Superior temporal gyrus (tissue), 1 donor: ENCODE results near the gene SPP2.

Experiments
- DNase-seq: peaks from one replicate; pipeline ENCODE4 v3.0.0-alpha.2; 2016; ENCODE audit errors: extremely low spot score

SPP2 gene

DNA sequence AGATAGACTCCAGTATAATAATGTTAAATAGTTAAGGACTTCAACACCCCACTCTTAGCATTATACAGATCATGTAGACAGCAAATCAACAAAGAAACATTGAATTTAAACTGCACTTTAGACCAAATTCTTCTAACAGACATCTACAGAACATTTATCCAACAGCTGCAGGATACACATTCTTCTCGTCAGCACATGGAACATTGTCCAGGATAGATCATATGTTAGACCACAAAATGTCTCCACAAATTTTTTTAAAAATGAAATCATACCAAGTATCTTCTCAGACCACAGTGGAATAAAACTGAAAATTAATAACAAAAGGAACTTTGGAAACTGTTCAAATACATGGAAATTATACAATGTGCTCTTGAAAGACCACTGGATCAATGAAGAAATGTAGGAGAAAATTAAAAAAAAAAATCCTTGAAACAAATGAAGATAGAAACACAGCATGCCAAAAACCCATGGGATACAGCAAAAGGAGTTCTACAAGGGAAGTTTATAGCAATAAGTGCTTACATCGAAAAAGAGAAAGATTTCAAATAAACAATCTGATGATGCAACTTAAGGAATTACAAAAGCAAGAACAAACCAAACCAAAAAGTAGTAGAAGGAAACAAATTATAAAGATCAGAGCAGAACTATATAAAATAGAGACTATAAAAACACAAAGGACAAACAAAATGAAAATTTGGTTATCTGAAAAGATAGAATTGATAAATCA lies 12.3 kb upstream of the SPP2 start:
- no peak for DNase-seq

DNA sequence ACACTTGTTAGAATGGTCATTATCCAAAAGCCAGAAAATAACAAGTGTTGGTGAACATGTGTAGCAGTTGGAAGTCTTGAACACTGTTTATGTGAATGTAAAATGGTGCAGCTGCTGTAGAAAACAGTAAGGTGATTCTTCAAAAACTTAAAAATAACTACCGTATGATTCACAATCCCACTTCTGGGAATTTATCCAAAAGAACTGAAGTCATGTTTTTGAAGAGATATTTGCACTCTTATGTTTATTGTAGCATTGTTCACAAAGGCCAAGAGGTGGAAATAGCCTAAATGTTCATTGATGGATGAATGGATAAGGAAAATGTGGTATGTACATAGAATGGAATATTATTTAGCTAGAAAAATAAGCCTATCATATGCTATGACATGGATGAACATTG lies 6.3 kb upstream of the SPP2 start:
- DNase-seq, result no peak

DNA sequence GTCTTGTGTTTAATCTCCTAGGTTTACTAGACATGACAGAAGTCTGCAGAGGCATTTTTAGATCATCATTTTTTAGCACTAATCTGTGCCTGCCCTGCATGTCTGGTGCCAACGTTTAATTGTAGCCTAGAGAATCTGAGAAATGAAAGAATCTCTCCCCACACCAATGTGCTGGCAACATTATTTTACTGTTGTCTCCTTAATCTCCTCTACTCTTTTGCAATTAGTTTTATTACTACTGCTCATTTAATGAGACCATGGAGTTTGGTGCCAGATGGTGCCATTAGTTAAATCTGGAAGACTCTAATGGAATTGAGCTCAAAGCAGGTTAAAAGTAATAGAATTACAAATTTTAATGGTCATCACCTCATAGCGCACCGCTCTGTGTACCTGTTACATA lies 4.0 kb upstream of the SPP2 start:
- DNase-seq, result no peak

DNA sequence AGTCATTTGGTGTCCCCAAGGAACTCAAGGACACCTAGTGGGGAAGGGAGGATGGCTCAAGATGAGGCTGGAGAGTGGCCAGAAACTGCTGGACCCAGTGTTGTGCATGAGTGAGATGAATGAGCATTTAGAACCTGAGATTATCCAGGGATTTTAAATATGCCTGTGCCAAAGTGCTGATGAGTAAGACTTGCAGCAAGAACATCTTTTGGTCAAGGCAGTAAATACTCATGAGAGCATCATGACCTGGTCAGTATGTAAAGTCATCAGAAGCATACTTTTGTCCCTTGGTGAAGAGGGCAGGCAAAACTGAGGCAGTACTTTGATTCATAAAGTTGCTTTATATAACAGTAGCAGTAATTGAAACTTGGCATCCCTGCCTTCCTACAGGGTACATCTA lies 3.1 kb upstream of the SPP2 start:
- no peak for DNase-seq

DNA sequence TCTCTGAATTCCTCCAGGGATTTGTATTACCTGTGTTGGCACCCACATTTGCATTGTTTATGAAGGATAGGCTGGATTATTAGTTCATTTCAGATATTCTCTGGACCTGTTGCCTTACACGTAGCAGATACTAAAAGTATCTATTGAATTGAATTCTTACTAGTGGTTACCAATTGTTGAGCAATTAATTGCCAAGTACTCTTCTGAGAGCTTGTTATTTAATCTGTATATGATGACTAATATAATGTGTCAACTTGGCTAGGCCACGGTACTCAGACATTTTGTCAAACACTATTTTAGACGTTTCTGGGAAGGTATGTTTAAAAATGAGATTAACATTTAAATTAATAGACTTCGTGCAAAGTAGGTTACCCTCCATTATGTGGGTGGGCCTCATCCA lies 2.5 kb upstream of the SPP2 start:
- DNase-seq, result no peak

DNA sequence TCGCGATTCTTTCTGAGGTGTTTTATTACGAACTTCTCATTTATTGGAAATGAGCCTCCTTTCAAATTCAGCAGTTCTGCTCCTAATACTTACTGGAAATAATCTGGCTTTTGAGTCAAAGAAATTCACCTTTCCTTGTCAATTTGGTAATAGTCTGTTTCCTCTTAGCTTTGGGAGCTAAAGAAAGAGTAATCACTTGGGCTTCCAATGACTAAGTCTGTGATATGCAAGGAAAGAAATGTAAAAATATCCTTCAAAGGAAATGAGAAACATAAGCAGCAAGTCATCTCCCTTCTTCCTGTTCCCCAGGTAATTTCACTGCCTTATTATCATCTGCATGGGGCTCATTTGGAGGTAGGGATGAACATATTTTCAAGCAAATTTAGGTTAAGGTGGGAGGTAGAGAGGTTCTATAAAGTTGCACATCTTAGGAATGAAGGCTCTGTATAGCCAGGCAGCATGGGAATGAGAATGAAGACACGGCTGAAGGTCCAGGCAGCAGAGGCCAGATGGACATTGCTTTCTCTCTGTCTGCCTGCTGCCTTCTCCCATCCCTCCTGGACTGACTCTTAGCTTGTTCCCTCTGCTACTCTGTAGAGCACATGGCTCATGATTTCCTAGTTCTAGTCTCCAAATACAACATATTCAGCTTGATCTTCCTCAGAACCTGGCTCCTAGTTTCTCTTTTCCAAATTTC lies 1.0 kb downstream of the SPP2 start:
- no peak for DNase-seq

DNA sequence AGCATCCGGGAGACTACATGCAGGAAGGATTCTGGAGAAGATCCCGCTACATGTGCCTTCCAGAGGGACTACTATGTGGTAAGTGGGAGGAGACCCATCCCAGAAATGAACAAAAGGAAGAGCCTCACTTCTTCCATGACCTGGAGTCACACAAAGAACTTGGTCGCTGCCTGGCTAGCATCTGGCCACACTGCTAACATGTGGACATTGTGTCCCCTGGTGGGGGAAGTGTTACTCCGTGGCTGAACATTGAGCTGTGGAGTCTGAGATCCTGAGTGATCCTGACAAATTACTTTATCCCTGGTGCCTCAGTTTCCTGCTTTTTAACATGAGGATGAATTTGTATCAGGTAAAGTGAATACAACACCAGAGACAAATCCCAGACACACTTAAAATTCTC lies 8.4 kb downstream of the SPP2 start:
- DNase-seq, result no peak

DNA sequence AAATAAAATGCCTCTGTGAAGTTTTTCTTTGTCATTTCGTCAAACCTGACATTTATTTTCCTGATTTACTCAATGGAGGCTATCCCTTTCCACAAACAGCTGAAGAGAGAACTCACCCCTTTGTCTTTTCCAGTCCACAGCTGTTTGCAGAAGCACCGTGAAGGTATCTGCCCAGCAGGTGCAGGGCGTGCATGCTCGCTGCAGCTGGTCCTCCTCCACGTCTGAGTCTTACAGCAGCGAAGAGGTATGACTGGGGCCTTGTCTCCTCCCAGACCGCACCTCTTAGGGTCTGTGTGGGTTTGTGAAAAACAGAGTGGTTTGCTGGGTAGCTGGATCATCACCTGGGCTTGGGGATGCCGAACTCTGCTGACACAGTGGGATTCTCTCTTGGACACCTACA lies 9.7 kb downstream of the SPP2 start:
- no peak for DNase-seq

DNA sequence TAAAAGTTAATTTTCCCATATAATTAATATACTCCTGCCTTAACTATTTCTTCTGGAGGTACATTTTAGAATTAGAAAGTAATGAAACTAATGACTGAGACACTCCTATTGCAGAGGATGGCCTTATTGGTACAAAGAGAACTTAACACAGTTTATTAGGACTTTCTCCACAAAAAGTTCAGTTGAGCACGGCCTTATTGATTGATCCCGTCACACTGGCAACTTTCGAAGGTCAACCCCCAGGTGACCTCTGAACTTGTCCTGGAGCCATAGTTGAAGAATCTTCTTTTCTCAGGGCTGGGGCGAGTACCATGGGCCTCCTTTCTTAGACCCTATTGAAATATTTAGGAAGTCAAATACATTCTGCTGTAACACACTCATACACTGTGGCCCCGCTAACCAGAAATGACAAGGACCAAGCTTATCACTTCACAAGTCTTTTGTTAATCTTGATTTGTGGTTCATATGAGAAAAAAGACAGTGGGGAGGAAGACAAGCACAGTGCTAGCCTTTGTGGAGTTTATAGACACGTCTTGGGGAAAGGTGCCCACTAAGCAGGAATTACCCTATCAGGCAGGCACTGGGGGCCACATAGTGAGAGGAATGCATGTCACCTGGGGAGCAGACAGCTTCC lies 11.2 kb downstream of the SPP2 start:
- no peak for DNase-seq

DNA sequence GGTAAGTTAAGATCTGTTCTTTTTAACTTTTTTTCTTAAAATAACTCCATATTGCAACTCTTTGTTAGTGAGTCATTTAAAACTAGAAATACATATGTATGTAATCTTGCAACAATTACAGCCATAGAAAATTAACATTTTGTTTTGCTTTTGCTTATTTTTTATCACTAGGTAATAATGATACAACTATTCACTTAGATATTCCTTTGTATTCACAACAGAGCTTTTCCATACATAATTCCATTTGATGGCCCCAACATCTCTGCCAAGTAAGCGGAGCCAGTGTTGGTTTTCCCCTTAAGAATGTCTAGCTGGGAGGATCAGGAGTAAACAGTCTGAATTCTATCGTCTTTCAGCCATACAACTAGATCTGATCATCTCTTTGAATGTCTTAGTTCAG lies 16.1 kb downstream of the SPP2 start:
- DNase-seq, result no peak

DNA sequence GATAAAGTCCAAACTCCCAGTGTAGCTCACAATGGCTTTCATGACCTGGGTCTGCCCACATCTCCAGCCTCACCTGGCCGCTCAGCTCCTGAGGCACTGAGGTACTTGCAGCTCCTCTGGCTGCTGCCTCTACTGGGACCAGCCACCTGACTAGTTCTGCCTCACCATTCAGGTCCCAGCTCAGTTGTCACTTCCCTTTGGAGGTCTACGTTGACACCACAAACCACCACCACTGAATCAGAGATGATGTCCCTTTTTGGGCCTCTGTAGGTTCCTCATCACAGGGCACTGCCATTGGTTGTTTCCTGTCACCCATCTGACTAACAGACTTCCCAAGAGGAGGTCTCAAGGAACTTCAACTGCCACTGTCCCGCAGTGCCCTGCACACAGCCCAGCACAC lies 21.2 kb downstream of the SPP2 start:
- no peak for DNase-seq

DNA sequence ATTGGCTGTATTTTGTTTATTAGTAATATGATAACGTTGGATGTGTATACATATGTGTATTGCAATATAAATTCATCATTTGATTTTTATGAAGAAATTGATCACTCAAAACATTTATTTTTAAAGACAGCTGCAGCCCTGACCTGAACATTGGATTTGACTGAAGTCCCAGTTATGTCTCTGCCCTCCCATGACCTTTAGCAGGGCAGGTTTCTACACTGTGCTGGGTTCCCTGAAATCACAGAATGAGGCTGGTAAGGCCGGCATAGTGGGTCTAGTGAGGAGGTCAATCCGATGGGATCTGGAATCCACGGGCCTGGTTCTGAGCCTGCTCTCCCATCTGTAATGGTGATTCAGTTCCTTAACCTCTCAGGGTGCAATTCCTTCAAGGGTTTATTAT lies 22.0 kb downstream of the SPP2 start:
- DNase-seq, result no peak

DNA sequence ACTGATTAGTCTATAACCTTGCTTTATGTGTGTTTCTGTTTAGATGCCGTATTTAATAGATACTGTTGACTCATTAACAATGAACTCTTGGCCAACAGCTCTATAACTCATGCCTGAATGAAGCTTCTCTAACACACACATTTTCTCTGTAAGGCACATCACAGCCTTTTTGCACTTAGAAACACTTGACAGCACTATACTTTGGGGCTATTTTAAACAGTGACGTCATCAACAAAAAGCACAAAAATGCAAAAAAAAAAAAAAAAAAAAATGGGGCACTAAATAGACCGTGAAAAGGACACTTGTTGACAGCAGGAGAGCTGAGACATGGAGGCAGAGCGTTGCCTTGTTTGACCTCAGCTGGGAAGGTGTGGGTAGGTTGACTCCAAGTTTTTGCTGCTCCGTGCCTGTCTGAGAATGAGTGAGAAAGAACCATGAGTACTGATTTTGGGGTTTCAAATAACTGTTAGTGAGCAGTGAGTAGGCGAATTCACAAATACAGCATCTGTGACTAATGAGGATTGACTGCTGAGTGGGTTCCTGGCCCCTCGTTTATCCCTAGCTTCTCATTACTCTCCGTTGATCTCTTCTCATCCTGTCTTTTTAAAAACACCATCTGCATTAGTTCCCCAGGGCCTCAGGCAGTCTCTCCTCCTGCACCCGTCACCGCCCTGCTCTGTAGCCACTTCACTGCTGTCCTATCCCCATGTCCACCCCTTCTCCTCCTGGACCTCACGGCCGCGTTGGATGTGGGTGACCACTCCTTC lies 24.4 kb downstream of the SPP2 start:
- DNase-seq, result no peak

DNA sequence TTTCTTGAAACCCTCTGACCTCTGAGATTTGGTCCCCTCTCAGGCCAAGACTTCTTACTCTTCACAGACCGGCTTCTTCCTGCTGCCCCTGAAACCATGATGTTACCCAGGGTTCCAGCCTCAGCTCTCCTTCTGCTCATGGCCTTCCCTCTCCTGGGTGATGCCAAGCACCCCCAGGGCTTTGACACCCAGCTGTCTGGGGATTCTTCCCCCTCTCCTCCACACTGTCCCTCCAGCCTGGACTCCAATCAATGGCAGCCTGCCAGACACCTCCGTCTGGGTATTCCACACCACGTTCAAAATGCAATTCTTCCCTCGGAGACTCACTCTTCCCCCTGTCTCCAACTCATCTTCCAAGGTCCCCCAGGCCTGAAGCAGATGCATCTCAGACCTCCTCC lies 25.0 kb downstream of the SPP2 start:
- DNase-seq, result no peak

DNA sequence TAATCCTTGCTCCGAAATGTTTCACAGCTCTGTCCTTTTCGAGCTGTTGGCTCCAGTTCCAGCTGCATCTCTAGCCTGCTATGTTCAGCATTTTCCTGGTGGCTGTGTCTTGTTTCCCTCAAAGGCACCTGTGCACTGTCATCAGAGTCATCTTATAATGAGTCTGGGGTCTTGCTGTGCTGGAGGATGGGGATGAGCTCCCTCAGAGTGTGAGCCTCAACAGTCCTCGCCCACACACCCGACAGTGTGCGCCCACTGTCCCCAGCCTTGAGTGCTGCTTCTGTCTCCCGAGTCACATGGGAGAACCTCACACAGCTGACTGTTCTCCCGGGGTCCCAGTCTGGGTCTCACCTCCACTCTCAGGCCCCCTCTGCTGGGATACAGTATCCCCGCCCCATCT lies 25.4 kb downstream of the SPP2 start:
- DNase-seq, result no peak

DNA sequence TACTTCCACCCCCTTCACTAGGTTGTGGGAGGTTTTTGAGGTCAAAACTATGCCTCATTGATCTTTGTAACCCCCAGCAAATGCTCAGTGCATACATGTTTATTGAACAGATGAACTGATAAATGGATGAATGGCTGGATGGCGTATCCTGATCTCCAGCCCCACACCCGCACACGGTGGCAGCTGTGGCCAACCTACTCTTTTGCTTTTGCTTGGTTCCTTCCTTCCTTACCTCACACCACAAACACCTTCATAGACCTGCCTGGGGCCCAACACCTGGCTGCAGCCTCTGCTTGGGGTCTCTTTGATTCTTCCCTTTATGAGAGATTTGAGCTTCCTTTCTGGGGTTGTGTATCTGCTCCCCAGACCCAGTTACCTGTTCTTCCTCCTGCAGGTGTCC lies 25.9 kb downstream of the SPP2 start:
- DNase-seq, result no peak

DNA sequence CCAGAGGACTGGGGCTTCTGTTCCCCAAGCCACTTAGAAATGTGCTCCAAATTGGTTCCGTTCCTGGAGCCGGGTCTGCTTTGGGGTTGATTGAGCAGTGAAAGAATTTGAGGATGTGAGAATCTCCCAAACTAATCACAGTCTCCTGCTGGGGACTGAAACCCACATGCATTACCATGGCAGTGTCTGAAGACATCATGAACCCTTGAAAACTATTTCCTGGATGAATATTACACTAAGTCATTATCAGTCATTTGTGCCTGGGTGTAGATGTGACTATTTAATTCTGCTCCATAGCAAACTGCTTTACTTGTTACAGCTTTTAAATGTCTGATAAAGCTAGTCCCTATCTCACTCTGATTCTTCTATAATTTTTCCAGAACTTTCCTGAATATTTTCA lies 27.6 kb downstream of the SPP2 start:
- no peak for DNase-seq

DNA sequence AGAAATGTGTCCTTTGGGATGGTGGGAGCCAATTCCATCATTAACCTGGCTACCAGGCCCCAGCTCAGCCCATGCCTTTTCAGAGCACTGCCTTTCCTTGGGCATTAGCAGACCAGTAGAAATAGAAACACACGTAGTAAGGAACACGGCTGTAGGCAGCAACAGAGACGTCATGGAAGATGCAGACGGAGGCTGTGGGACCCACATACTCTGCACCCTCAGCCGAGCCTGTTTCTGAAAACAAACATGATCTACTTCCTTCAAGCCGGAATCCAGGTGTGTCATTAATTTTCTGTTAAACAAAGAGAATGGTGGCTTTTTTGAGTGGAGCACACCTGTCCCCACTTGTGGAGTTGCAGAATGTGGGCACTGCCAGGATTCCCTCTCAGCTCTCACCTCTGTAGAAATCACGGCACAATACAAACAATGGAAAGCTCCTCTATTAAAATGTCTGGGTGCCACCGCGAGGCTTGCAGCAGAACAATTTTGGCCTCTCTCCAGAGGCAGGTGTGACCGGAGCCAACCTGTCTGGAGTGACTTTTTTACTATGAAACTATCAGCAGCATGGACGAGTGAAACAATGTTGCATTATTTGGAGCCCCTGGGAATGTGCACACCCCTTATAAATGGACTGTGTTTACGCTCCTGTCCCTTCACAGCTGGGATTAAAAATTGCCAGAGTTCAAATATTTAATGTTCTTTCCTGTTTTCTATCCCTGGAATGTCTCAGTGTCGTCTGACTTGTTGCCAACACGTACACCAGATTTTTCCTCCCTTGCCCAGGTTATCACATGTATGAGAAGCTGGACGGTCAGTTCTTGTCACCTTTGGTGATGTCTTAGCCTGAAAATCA lies 31.7 kb downstream of the SPP2 start:
- DNase-seq, result no peak

DNA sequence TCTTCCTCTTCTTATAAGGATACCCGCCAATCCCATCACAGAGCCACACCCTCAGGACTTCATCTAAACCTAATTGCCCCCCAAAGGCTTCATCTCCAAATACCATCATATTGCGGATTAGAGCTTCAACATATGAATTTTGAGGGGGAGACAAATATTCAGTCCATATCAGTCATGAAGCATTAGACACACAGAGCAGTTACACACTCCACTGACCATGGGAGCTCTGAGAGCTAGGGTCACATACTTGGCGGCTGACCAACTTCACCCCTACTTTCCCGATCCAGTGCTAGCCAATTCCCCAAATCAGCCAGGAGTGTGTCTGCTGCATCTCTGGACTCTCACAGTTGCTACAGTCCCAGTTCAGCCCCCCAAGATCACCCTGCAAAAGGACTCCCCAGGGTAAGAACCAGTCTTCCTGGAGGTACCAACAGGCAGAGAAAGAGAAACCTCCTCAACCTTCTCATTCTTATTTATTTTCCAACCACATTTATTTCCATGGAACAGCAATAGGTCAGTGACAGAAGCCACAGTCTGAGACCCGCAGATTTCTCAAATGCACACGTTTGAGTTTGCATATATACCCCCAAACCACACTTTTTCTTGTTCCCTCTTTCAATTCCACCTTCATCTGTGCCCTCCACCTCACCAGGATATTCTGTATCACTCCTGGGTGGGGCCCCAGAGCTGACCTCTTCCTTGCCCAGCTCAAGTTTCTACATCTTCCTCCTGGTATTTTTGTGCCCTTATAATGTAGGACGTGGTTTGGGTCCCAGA lies 33.3 kb downstream of the SPP2 start:
- no peak for DNase-seq

DNA sequence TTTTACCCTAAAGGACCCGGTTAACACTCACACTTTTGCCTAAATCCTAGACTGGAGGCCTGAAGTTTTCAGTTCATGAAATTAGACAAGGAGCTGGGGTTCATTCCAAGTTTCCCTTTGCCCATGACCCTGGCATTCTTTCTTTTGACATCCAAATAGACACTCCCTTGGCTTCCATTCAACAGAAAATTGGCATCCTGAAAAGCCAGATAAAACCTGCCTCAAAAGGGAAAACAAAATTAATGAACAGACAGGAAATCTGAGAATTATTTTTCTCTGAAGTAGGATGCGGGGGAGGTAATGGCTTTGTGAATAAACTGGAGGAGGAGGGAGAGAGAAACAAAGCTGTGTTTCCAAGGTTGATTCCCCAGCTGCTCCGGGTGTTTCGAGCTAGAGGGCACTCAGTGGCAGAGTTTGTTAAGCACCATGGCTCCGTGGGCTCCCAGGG lies 41.0 kb downstream of the SPP2 start:
- DNase-seq, result no peak

DNA sequence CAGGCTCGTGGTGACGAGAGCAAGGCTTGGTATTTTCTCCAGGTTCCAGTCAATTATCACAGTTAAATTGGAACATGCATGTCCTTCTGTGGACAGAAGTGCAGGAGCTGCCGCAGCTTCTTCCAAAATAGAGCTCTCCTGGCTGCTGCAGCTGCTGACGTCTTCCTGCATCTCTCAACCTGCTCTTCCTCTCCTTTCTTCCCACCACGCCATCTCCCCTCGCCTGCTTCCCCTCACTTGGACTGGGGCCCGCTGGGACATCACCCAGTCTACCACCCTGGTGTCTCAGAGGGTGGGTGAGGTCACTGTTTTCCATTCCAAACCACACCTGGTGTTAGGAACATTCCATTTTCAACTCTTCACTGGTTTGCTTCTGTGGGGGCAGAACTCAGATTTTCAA lies 41.4 kb downstream of the SPP2 start:
- no peak for DNase-seq
